NCI-H2227 (cell line): ENCODE results near the gene PLEKHG3.
A peak's percentile ranks its signal among the peaks of the same experiment; 100 is the strongest.

Source experiments
- DNase-seq: peaks from one replicate; lab custom pipeline; 2025; ENCODE audit not compliant: unreplicated experiment; lab: John Stamatoyannopoulos, UW

PLEKHG3 gene

DNA sequence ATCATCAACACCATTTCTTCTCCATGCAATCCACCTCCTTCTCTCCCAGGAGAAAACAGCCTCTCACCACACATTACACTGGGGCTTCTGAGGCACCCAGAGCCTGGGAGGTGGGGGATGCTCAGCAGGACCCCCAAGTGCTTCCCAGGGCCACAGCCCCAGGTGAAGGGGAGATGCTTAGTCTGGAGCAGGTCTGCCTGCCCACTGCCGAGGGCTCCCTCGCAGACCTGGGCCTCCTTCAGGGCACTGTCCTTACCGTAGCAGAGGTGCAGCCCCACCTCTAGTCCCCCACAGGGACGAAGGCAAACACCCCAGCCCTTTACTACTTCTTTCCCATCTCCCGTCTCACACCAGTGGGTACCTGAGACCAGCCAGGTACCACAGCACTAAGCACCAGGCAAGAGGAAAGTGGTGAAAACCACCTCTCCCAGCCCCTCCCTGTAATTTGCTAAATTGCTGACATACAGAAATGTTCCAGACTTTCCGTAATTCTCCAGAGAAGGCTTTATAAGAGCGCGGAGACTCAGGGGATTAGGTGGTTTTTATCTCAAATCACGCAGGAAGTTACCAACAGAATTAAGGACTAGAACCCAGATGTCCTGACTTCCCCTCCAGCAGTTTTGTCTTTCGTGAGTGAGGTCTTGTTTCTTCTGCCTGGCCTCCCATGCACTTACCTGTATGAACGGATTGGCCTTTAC lies 59.0 kb downstream of the PLEKHG3 start:
- DNase-seq: no peak

- DNase-seq: no peak
Measured at GRCh38 chr14:64763801-64764621, 59.8 kb downstream of the PLEKHG3 start.

- DNase-seq: peak; percentile 87
Measured at GRCh38 chr14:64764641-64765520, 60.7 kb downstream of the PLEKHG3 start.

- no peak for DNase-seq
Measured at GRCh38 chr14:64765740-64766302, 61.6 kb downstream of the PLEKHG3 start.

DNA sequence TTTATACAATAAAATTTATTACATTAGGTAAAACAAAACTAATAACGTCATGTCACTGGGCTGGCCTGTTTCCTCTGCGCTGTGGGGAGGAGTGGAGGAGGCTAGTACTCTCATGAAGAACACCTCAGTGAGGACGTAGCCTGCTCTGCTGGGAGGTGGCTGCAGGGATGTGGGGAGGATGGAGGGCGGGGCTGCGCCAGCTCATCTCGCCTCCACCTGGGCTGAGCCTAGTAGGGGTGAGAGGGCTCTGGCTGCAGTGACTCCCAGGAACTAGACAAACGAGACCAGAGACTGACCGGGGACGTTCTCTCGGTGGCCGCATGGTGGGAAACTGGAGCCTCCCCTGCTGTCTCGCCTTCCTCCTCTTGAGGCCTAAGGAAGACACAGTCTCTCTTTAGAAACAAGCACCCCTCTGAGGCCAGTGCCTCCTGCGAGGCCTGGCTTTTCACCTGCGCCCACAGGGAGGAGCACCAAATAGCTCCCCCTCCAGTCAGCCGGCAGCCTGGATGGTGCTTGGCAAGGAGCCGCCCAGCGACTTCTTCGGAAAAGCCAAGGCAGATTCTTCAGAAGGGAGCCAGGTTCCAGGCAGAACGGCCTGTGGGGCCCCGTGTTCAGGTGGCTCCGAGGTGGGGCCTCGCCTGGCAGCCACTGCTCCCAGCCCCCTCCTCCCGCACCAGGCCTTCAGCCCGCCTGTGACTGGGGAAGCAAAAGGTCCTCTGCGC lies 62.4 kb downstream of the PLEKHG3 start:
- DNase-seq: no peak

- no peak for DNase-seq
Measured at GRCh38 chr14:64767215-64767964, 63.2 kb downstream of the PLEKHG3 start.

DNA sequence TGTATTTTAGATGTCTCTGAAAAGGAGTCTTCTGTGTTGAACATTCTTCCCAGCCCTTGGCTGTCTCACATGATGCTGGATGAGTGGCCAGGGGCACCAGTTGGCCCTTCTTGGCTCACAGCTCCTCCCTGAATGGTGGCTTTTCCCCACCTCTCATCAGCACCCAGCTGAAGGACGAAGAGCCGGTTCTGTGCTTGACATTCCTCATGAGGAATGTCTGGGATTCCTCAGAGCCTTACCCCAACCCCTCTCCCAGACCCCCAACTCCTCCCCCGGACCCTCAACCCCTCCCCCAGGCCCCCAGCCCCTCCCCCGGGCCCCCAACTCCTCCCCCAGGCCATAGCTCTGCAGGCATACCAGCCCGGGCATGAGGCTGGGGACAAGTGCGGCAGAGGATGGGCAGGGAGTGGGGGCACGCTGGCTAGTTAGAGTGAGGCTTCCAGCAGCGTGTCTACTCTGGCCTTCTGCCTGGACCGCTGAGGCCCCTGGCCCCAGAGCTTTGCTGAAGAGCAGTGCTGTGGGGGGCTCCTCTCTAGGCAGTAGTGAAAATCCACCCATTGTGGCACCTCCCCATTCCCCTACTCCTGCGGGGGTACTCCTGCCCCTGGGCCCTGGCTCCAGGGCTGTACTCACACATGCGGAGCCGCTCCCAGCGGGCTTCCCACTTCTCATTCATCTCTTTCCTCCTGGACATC lies 64.3 kb downstream of the PLEKHG3 start:
- DNase-seq: no peak

DNA sequence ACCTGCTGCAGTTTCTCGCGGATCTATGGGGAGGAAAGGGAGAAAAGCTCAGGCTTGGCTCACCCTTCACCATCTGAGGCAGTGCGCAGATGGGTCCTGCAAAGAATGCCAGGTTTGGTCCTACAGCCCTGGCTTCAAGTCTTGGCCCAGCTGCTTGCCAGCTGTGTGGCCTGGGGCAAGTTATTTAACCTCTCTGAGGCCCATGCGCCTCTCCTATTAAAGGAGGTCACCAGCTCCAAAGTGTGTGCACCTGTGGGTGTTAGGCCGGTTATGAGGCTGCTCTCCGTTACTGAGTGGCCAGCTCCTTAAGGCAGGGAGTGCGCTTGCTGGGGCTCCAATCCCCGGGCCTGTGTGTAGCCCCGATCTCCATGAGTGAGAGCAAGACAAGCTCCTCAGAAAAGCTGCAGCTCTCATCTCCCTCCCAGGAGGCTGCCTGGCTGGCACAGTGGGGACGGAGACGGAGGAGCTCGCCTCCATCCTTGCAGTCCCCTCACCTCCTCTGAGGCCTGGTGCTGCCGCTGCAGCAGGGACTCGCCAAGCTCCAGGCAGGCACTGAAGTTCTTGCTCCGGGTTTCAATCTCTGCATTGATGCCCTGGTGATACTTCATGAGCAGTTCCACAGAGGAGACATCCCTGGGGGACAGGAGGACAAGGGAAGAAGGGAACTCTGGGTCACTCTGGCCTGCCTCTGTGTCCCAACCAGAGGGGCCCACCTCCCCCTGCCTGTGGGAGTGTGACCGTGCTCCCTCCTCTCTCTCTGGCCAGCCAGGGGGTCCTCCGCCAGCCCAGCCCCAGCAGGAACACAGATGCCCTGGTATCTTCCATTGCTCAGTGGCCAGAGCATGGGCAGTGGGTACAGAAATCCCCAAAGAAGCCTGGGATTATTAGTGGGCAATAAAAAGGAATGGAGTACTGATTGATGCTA lies 65.1 kb downstream of the PLEKHG3 start:
- DNase-seq: no peak

DNA sequence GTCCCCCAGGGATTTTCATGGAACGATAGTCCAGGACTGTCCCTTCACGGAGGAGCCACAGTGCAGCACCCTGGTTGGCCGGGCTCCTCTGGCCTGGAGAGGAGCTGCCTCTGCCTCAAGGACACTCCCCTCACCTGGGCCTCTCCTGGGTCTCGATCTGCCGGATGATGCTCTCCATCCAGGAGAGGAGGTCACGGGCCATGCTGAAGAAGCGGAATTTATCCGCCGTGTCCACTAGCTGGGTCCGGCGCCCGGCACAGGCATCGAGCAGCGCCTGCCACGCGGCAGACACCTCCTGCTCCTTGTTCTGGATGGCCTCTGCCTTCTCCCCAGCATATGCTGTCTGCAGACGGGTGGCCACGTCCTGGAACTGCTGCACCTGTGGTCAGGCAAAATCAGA lies 66.5 kb downstream of the PLEKHG3 start:
- no peak for DNase-seq

GRCh38 chr14:64771161-64771560 lies 66.9 kb downstream of the PLEKHG3 start:
- no peak for DNase-seq

GRCh38 chr14:64772397-64772950 lies 68.2 kb downstream of the PLEKHG3 start:
- DNase-seq: no peak

DNA sequence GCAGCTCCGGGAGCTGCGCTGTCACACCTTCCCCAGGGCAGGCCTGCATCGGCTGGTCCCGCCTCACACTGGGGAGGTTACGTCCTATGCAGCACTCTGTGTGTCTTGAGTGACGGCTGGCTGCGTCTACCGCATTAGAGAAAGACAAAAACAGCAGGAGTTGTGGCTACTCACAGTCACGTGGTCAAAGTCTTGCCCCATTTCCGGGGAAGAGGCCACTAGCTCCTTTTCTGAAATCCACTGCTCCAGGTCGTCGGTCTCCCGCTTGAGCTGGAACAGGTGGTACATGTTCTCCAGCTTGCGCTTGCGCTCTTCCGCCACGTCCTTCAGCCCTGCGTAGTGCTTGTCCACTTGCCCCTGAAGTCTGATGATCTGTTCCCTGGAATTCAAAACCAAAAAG lies 68.8 kb downstream of the PLEKHG3 start:
- DNase-seq: no peak

DNA sequence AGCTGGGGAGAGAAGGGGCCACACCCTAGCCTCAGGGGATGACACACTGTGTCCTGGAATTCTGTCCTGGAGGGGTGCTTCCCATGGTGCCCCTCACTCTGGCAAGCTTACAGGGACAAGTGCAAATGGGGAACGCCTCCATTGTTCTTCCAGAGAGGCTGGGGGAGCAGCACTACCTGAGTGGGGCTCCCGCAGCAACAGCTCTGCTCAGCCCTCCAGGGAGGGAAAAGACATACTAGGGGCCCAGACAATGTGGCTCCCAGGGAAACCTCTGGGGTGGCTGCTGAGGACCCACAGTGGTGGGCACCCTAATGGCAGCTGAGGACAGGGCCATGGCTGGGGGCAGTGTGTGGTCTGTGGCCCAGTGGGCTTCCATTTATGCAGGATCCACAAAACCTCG lies 69.4 kb downstream of the PLEKHG3 start:
- no peak for DNase-seq

- DNase-seq: no peak
Measured at GRCh38 chr14:64774272-64774671, 70.0 kb downstream of the PLEKHG3 start.

DNA sequence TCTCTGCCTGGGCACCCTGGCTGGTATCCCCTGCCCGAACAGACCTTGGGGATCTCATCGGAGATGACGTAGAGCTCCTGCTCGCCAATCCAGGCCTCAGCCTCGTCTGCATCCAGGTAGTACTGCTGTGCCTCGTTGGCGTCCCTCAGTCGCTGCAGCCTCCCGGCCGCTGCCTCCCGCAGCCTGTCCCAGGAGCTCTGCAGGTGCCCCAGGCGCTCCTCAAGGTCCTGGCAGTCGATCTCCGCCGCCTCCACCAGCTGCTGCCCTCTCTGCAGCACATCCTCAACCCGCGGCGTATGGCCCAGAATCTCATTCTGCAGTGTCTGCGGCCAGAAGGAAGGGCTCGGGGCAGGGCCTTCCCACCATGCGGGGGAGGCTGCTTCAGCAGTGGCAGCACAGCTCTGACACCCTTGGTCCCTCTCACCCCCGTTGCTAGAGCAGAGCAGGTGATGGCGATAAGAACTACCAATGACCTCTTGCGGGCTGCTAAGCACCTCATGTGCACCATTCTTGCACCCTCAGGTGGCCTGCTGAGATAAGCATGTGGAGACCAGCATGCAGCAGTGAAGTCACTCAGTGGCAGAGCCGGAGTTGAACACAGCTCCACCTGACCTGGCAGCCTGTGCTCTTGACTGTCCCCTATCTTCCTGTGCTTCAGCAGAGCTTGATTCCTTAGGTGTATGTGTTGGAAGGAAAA lies 71.0 kb downstream of the PLEKHG3 start:
- DNase-seq: no peak

DNA sequence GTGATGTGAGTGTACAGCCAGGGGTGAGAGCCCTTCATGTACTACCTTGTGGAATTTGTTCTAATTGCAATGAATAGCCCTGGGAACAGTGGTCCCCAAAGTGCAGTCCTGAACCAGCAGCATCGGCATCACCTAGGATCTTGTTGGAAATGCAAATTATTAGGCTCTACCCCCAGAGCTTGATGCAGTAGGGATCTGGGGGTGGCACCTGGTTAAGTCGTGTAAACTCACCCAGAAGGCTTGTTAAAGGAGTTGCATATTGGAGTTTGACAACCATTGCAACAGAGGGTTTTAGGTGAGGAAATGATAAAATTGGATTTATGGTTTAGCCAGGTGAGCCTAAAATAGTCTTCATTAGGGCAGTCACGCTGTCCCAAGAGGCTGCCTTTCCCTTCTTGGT lies 73.2 kb downstream of the PLEKHG3 start:
- DNase-seq: no peak

GRCh38 chr14:64778104-64778754 lies 74.0 kb downstream of the PLEKHG3 start:
- no peak for DNase-seq
